ENCODE results near the gene PRKAA1. TPM values are rescaled to one million over a fixed set of nuclear protein-coding genes. Genes with fewer than 3 reads are reported as not detected.

Gene PRKAA1
- total RNA-seq, 1 experiment from 2014 or later = 84.5 TPM

DNA sequence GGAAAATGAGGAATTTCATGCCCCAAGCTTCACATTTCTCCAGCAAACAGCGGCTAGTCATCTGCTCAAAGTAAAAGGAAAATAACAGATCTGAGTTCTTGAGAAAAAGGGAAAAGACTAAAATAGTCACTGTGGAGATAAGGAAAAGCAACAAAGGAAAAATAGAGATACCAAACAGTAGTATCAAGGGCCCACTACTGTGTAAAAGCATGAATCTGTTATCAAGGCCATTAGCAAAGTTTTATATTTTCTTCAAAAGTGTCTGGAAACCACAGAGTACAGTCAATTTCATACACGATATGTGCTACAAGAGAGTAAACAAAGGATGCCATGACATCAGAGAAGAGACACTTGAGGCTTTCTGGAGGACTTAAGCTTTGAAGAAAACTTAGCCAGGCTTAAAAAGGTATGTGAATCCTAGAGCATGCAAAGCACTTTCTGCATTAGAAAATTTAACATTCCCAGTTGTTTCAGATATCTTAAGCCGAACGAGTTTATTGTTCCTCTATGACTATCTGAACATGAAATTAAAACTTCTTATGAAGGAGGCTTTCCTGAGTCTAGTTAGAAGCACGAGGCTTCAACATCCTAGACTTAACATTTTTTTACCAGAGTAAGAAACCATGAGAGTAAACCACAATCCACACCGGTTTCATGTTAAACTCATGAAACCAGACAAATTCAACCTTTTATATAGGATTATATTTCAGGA lies 43.6 kb downstream of the PRKAA1 start:
- H3K27me3 ChIP-seq (ENCODE audit: low read length) = no peaks in the 10 kb centered on the region
- H4K20me1 ChIP-seq (ENCODE audit: low read length) = no peaks in the 10 kb centered on the region
- H3K9me2 ChIP-seq (replicated peaks; ENCODE audit: low read length) = no peaks in the 10 kb centered on the region
- peak overlapping the region; percentile 74; the same call in 1 of the 2 replicates for H3K9ac ChIP-seq (ENCODE audit: low read length)
- no peaks in the 10 kb centered on the region for H3K9me3 ChIP-seq (ENCODE audit: low read length)
- H2AFZ ChIP-seq (ENCODE audit: low read length) = peak overlapping the region; percentile 96
- H3F3A ChIP-seq (ENCODE audit: low read length, unreplicated experiment) = no peaks in the 10 kb centered on the region
- ChIA-PET POLR2A (ENCODE audit: unreplicated experiment) (no interaction called here), CTCF (no interaction called here)
- no peak overlapping the region for H3K27ac ChIP-seq (ENCODE audit: low read length)
- DNase-seq (peak; percentile 54), ATAC-seq (peak; percentile 12)
- peaks cover 10% of the 10 kb centered on the region for H3K4me1 ChIP-seq (ENCODE audit: insufficient read depth, low read length)
- H3K79me2 ChIP-seq (ENCODE audit: low read length) = peaks cover 28% of the 10 kb centered on the region
- H3K4me2 ChIP-seq (ENCODE audit: low read length) = peak overlapping the region; percentile 86
- no TSS peak for BruUV-seq (replicated peaks)
- intact Hi-C loops (cut with micrococcal nuclease) = loop anchor here (1.0 kb wide), 4 partner anchors 40 to 125 kb away; partner anchors contain the start of genes PRKAA1 and RPL37
- no peaks in the 10 kb centered on the region for H3K36me3 ChIP-seq (ENCODE audit: low read depth, low read length)
- peak overlapping the region; percentile 85 for H3K4me3 ChIP-seq (ENCODE audit: low read length)
- TF ChIP-seq EZH2 (IDR thresholded peaks at IDR 0.05; ENCODE audit: low read length, unreplicated experiment) = no peak
- TF ChIP-seq, protein P1, sequence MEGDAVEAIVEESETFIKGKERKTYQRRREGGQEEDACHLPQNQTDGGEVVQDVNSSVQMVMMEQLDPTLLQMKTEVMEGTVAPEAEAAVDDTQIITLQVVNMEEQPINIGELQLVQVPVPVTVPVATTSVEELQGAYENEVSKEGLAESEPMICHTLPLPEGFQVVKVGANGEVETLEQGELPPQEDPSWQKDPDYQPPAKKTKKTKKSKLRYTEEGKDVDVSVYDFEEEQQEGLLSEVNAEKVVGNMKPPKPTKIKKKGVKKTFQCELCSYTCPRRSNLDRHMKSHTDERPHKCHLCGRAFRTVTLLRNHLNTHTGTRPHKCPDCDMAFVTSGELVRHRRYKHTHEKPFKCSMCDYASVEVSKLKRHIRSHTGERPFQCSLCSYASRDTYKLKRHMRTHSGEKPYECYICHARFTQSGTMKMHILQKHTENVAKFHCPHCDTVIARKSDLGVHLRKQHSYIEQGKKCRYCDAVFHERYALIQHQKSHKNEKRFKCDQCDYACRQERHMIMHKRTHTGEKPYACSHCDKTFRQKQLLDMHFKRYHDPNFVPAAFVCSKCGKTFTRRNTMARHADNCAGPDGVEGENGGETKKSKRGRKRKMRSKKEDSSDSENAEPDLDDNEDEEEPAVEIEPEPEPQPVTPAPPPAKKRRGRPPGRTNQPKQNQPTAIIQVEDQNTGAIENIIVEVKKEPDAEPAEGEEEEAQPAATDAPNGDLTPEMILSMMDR (conservative IDR thresholded peaks at IDR 0.05; ENCODE audit: low read depth, low read length) = no peak
- no peak for TF ChIP-seq EZH2phosphoT487 (IDR thresholded peaks at IDR 0.05; ENCODE audit: borderline replicate concordance, low read length)

DNA sequence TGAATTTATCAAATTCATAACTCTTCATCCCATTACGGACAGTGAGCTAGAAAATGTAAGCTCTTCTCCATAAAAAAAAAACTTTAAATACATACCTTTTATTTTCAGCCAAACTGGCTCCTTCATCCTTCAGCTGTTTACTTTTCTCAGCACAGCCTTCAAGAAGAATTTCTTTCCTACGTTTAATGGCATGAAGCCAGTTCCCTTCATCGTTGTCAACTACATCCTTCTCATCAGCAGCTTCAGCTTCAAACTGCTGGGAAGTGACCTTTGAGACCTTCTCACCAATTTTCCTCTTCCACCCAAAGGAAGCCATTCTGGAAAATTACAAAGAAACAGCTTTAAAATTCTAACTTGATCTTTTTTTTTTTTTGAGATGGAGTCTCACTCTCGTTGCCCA lies 51.5 kb downstream of the PRKAA1 start:
- DNase-seq (no peak), ATAC-seq (no peak)
- no peak overlapping the region for H3K27ac ChIP-seq (ENCODE audit: low read length)
- no peaks in the 10 kb centered on the region for H3F3A ChIP-seq (ENCODE audit: low read length, unreplicated experiment)
- ChIA-PET POLR2A (ENCODE audit: unreplicated experiment) (no interaction called here), CTCF (interaction anchor here (0.7 to 0.8 kb wide), 3 partner anchors 11 to 935 kb away, joined by 3 to 4 read pairs (median 4); no protein-coding TSS in a partner anchor)
- no peak for TF ChIP-seq EZH2 (IDR thresholded peaks at IDR 0.05; ENCODE audit: low read length, unreplicated experiment)
- TF ChIP-seq, protein P1 (conservative IDR thresholded peaks at IDR 0.05; ENCODE audit: low read depth, low read length) = no peak
- TF ChIP-seq EZH2phosphoT487 (IDR thresholded peaks at IDR 0.05; ENCODE audit: borderline replicate concordance, low read length) = no peak
- H3K27me3 ChIP-seq (ENCODE audit: low read length) = no peaks in the 10 kb centered on the region
- intact Hi-C loops (cut with micrococcal nuclease) = no loop called here
- no peaks in the 10 kb centered on the region; the same call in 1 of the 2 replicates for H3K36me3 ChIP-seq (ENCODE audit: low read depth, low read length)
- peaks cover 9% of the 10 kb centered on the region for H3K79me2 ChIP-seq (ENCODE audit: low read length)
- BruUV-seq (replicated peaks) = no TSS peak
- no peak overlapping the region for H3K9ac ChIP-seq (ENCODE audit: low read length)
- no peak overlapping the region for H3K4me2 ChIP-seq (ENCODE audit: low read length)
- H3K4me3 ChIP-seq (ENCODE audit: low read length) = no peak overlapping the region
- H4K20me1 ChIP-seq (ENCODE audit: low read length) = no peaks in the 10 kb centered on the region
- H3K9me2 ChIP-seq (replicated peaks; ENCODE audit: low read length) = no peaks in the 10 kb centered on the region
- H2AFZ ChIP-seq (ENCODE audit: low read length) = no peak overlapping the region
- H3K4me1 ChIP-seq (ENCODE audit: insufficient read depth, low read length) = no peaks in the 10 kb centered on the region
- no peaks in the 10 kb centered on the region for H3K9me3 ChIP-seq (ENCODE audit: low read length)

DNA sequence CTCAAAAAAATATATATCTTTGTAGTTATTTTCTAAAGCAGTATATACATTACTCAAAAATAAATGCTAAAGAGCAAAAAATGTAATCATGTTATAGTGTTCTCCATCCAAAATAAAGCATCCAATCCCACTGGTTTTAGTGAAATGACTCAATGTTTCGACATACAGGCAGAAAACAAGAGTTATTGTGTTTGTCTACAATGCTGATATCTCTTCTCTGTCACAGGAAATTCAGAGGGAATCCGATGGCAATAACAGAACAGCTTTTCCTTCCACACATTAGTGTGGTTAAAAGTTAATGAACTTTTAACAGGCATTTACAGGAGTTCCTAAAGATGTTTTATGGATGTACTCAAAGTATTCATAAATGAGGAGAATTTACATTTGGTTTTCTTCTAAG lies 54.4 kb downstream of the PRKAA1 start:
- H3K79me2 ChIP-seq (ENCODE audit: low read length) = peaks cover 4% of the 10 kb centered on the region; the same call in 1 of the 2 replicates
- H3K27ac ChIP-seq (ENCODE audit: low read length) = no peak overlapping the region
- H3K4me1 ChIP-seq (ENCODE audit: insufficient read depth, low read length) = no peaks in the 10 kb centered on the region
- peaks cover 12% of the 10 kb centered on the region for H3K36me3 ChIP-seq (ENCODE audit: low read depth, low read length)
- H3F3A ChIP-seq (ENCODE audit: low read length, unreplicated experiment) = no peaks in the 10 kb centered on the region
- no peaks in the 10 kb centered on the region for H3K27me3 ChIP-seq (ENCODE audit: low read length)
- H2AFZ ChIP-seq (ENCODE audit: low read length) = no peak overlapping the region
- POLR2A ChIA-PET (ENCODE audit: unreplicated experiment) = no interaction called here
- no peak overlapping the region for H3K4me2 ChIP-seq (ENCODE audit: low read length)
- DNase-seq (no peak), ATAC-seq (no peak)
- intact Hi-C loops (cut with micrococcal nuclease) = no loop called here
- CTCF ChIA-PET = no interaction called here
- no TSS peak for BruUV-seq (replicated peaks)
- H3K9ac ChIP-seq (ENCODE audit: low read length) = no peak overlapping the region
- H3K9me3 ChIP-seq (ENCODE audit: low read length) = no peaks in the 10 kb centered on the region
- H3K4me3 ChIP-seq (ENCODE audit: low read length) = no peak overlapping the region
- no peak for TF ChIP-seq EZH2phosphoT487 (IDR thresholded peaks at IDR 0.05; ENCODE audit: borderline replicate concordance, low read length)
- no peak for TF ChIP-seq EZH2 (IDR thresholded peaks at IDR 0.05; ENCODE audit: low read length, unreplicated experiment)
- TF ChIP-seq, protein P1 (conservative IDR thresholded peaks at IDR 0.05; ENCODE audit: low read depth, low read length) = no peak
- no peaks in the 10 kb centered on the region for H3K9me2 ChIP-seq (replicated peaks; ENCODE audit: low read length)
- H4K20me1 ChIP-seq (ENCODE audit: low read length) = no peaks in the 10 kb centered on the region

All from PC-3 (cell line).